Measurements from ENCODE around the gene CCDC27.

CCDC27 gene

DNA sequence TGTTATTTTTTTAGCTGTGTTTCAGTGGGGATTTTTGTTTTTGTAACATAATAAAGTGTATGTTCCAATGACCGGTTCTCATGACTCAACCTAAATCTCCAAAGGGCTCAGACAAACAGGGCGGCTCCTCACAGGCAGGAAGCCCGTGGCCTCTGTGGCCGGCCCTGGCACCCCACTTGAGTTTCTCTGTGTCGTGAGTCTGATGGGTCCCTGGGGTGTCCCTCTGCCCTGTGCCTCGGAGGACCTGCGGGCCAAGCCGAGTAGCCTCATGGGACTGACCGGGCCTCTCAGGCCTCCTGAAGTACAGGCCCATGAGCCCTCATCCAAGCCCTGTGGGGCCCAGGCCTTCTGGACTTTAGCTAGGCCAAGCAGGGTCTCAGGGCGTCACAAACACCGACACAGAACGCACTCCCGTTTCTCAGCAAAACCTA, 16.1 kb upstream of the CCDC27 start:
- H3K4me3 ChIP-seq (ENCODE audit: low read depth, low read length), result no peak overlapping the region
- TF ChIP-seq, protein P1, sequence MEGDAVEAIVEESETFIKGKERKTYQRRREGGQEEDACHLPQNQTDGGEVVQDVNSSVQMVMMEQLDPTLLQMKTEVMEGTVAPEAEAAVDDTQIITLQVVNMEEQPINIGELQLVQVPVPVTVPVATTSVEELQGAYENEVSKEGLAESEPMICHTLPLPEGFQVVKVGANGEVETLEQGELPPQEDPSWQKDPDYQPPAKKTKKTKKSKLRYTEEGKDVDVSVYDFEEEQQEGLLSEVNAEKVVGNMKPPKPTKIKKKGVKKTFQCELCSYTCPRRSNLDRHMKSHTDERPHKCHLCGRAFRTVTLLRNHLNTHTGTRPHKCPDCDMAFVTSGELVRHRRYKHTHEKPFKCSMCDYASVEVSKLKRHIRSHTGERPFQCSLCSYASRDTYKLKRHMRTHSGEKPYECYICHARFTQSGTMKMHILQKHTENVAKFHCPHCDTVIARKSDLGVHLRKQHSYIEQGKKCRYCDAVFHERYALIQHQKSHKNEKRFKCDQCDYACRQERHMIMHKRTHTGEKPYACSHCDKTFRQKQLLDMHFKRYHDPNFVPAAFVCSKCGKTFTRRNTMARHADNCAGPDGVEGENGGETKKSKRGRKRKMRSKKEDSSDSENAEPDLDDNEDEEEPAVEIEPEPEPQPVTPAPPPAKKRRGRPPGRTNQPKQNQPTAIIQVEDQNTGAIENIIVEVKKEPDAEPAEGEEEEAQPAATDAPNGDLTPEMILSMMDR (IDR thresholded peaks at IDR 0.05; ENCODE audit: low read depth, low read length, missing control alignments), result no peak
- DNase-seq (ENCODE audit: low read depth), result no peak
- in situ Hi-C loops (cut with HindIII; ENCODE audit: low sequenced_read_pairs), result no loop called here

DNA sequence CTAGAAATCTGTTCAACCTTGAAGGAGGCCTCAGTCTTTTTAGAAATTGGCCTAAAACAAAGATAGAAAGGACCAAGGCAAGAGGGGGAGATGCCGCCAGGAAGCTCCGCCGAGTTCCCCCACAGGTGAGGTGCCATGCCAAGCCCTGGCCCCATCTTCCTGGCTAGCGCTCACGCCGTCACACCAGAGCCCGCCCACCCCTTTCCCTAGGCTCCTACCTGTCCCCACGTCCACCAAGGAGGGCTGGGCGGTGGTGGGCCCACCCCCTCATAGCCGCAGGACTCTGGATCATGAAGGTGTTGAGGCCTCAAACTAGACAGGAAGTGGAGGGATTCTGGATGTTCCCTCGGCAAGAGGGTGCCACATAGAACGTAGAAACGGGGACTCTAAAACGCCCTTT, 15.5 kb upstream of the CCDC27 start:
- in situ Hi-C loops (cut with HindIII; ENCODE audit: low sequenced_read_pairs), result no loop called here
- TF ChIP-seq, protein P1 (IDR thresholded peaks at IDR 0.05; ENCODE audit: low read depth, low read length, missing control alignments), result no peak
- H3K4me3 ChIP-seq (ENCODE audit: low read depth, low read length), result no peak overlapping the region
- DNase-seq (ENCODE audit: low read depth), result no peak

DNA sequence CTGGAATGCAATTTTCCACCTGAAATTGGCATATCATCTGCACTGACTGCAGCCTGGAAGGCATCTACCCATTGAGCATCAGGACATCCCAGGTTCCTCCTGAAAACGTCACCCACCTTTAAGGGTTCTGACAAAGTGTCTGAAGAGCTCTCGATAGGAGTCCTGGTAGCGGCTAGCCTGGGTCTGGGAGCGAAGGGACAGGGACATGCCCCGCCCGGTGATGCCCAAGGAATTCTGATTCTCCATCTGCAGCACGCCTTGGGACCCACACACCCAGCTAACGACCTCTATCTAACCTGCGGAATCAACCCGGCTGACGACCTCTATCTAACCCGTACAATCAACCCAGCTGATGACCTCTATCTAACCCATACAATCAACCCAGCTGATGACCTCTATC, 13.3 kb upstream of the CCDC27 start:
- TF ChIP-seq, protein P1 (IDR thresholded peaks at IDR 0.05; ENCODE audit: low read depth, low read length, missing control alignments), result no peak
- DNase-seq (ENCODE audit: low read depth), result no peak
- H3K4me3 ChIP-seq (ENCODE audit: low read depth, low read length), result no peak overlapping the region
- in situ Hi-C loops (cut with HindIII; ENCODE audit: low sequenced_read_pairs), result no loop called here

DNA sequence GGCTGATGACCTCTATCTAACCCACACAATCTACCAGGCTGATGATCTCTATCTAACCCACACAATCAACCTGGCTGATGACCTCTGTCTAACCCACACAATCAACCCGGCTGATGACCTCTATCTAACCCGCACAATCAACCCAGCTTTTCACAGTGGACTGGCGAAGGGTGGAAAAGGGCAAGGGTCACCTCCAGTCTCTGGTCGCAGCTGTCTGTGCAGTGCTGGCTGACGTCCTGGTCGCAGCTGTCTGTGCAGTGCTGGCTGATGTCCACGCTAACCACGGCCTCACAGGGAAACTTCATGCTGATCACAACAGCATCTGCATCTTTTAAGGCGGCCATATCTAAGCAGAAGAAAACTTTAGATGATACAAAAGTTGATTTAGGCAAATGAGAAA, 12.2 kb upstream of the CCDC27 start:
- DNase-seq (ENCODE audit: low read depth), result no peak
- TF ChIP-seq, protein P1 (IDR thresholded peaks at IDR 0.05; ENCODE audit: low read depth, low read length, missing control alignments), result no peak
- no peak overlapping the region for H3K4me3 ChIP-seq (ENCODE audit: low read depth, low read length)
- in situ Hi-C loops (cut with HindIII; ENCODE audit: low sequenced_read_pairs), result no loop called here

DNA sequence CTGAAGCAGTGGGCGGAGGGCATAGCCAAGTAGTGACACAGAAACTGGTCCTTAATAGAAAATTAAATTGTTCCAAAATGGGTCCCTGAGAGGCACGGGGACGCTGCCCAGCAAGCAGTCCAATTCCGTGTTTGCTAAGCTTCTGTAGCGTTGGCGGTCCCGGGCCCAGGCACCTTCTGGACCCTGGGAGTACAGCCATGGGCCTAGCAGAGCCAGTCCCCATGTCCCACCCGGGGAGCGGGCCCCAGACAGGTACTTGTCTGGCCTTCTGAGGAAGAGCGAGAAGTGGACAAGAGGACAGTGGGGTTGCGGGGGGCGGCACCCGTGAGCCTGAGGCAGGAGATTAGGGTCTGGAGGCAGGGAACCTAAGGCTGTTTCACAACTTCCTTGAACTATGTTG, 11.5 kb upstream of the CCDC27 start:
- in situ Hi-C loops (cut with HindIII; ENCODE audit: low sequenced_read_pairs), result no loop called here
- TF ChIP-seq, protein P1 (IDR thresholded peaks at IDR 0.05; ENCODE audit: low read depth, low read length, missing control alignments), result no peak
- no peak for DNase-seq (ENCODE audit: low read depth)
- no peak overlapping the region for H3K4me3 ChIP-seq (ENCODE audit: low read depth, low read length)

DNA sequence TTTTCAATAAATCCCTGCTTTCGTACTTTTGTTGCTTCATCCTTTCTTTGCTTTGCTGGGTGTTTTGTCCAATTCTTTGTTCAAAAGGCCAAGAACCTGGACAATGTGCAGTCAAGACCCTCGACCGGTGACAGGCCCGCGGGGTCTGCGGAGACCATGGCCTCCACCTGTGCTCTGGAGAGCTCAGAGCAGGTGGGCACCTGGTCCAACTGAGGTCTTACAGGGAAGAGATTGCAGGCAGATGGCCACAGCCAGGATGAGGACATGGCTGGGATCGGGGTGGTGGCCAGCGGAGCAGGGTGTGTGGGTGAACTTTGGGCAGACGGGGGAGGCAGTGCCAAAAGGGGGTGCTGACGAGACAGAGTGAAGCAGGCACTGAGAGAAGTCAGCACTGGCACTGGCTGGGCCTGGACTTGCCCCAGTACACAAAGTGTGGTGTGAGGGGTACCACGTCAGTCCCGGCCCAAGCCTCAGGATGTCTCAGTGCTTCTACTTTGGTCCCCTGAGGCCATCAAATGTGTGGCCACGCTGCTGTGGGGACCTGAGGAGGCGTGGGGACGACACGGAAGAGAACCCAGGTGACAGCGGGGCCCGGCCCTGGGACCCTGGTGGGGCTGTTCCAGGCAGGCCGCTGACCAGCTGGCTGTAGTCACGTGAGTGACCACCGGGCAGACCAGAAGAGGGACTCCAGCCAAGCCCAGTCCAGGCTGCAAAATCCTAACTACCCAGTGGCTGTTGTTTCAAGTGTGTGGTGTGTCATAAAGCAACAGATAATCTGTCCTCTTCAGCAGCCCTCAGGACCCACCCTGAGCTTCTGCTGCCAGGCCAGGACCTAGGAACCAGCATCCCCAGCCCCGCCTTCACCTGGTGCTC, 10.4 kb upstream of the CCDC27 start:
- DNase-seq (ENCODE audit: low read depth), result no peak
- H3K4me3 ChIP-seq (ENCODE audit: low read depth, low read length), result no peak overlapping the region
- TF ChIP-seq, protein P1 (IDR thresholded peaks at IDR 0.05; ENCODE audit: low read depth, low read length, missing control alignments), result no peak
- in situ Hi-C loops (cut with HindIII; ENCODE audit: low sequenced_read_pairs), result no loop called here
